ENCODE data around the gene BPNT1.

Gene BPNT1

GRCh38 chr1:220056374-220056773, 33.2 kb downstream of the BPNT1 start:
- TF ChIP-seq, protein P1, sequence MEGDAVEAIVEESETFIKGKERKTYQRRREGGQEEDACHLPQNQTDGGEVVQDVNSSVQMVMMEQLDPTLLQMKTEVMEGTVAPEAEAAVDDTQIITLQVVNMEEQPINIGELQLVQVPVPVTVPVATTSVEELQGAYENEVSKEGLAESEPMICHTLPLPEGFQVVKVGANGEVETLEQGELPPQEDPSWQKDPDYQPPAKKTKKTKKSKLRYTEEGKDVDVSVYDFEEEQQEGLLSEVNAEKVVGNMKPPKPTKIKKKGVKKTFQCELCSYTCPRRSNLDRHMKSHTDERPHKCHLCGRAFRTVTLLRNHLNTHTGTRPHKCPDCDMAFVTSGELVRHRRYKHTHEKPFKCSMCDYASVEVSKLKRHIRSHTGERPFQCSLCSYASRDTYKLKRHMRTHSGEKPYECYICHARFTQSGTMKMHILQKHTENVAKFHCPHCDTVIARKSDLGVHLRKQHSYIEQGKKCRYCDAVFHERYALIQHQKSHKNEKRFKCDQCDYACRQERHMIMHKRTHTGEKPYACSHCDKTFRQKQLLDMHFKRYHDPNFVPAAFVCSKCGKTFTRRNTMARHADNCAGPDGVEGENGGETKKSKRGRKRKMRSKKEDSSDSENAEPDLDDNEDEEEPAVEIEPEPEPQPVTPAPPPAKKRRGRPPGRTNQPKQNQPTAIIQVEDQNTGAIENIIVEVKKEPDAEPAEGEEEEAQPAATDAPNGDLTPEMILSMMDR (IDR thresholded peaks at IDR 0.05) = no peak

- TF ChIP-seq, protein P1 (IDR thresholded peaks at IDR 0.05) = peak; percentile 58; the same call in 1 of the 2 replicates
Observed at GRCh38 chr1:220046052-220046930, 43.3 kb downstream of the BPNT1 start, which contains the start of gene EPRS1. Gene EPRS1 (minus strand): TSS chr1:220046505. CDS start chr1:220046388, 117 bp downstream.

GRCh38 chr1:220045356-220046051, 44.1 kb downstream of the BPNT1 start:
- TF ChIP-seq, protein P1 (IDR thresholded peaks at IDR 0.05) = no peak

GRCh38 chr1:220044678-220045355, 44.8 kb downstream of the BPNT1 start:
- TF ChIP-seq, protein P1 (IDR thresholded peaks at IDR 0.05) = no peak

- TF ChIP-seq, protein P1 (IDR thresholded peaks at IDR 0.05) = no peak
Observed at GRCh38 chr1:220043646-220044045, 45.9 kb downstream of the BPNT1 start.

DNA sequence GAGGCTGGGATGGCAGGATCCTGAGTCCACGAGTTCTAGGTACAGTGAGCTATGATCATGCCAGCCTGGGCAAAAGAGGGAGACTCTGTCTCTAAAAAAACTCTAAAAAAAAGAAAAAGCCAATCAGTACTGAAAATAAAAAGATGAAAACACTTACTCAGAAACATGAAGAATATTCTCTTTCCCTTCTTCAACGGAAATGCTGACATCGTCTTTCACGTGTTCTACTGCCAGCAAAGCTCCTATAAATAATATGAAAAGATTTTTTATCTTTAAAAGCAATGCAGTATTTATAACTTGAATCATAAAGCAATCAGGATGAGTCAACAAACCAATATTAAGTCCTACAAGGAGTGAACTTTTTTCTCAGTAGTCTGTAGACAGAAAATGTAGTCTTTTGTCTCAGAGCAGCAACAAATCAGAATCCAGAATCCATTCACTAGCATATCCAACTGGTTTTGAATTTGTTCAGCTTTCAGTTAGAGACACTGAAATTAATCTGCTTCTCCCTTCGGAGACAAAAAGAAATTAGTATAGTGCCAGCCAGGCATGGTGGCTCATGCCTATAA, 49.5 kb downstream of the BPNT1 start:
- TF ChIP-seq, protein P1 (IDR thresholded peaks at IDR 0.05) = no peak

DNA sequence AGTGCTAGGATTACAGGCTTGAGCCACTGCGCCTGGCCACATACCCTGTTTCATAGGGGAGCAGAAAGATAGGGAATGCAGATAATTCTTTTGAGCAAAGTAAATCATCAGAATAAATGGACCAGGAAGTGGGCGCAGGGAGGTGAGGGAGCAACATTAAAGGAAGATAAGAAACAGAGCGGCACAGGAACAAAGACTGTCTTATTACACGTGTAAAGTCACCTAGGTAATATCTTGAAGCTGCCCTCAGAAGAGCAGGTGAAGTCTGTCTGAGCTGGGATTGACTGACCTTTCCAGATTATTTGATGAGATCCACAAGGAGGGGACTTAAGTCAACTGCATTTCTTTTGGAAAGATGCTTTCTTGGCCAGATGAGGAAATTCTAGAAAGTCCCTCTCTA, 50.9 kb downstream of the BPNT1 start:
- TF ChIP-seq, protein P1 (IDR thresholded peaks at IDR 0.05) = no peak

Data from LNCAP (cell line).